ENCODE results near the gene SMARCA4. TPM values are rescaled to one million over a fixed set of nuclear protein-coding genes. Genes with fewer than 3 reads are reported as not detected.

SMARCA4 gene
- total RNA-seq, 1 donor = 36.0 TPM

- H3K4me3 ChIP-seq (ENCODE audit: low read length) = no peak overlapping the region
- no peaks in the 10 kb centered on the region for H3K4me1 ChIP-seq (ENCODE audit: insufficient read depth, low read length)
- H3K9me3 ChIP-seq (ENCODE audit: low read depth, low read length) = no peaks in the 10 kb centered on the region
- no peaks in the 10 kb centered on the region for H3K27me3 ChIP-seq (ENCODE audit: insufficient read depth, low read length)
Observed at GRCh38 chr19:11111117-11111770, 150.4 kb downstream of the SMARCA4 start.

- Histone ChIP-seq H3K9me3 (ENCODE audit: low read depth, low read length) (no peaks in the 10 kb centered on the region), H3K4me1 (ENCODE audit: insufficient read depth, low read length) (no peaks in the 10 kb centered on the region), H3K27me3 (ENCODE audit: insufficient read depth, low read length) (no peaks in the 10 kb centered on the region), H3K4me3 (ENCODE audit: low read length) (no peak overlapping the region)
Observed at GRCh38 chr19:11111771-11112144, 150.9 kb downstream of the SMARCA4 start.

Other genes starting within 250 kb of the SMARCA4 start
- 149 TPM for gene DNM2, start 243.0 kb upstream of the SMARCA4 start, total RNA-seq
- 11.4 TPM for gene TMED1, start 124.8 kb upstream of the SMARCA4 start, total RNA-seq
- 71.8 TPM for gene C19orf38, start 112.6 kb upstream of the SMARCA4 start, total RNA-seq
- gene CARM1, start 89.5 kb upstream of the SMARCA4 start, total RNA-seq = 9.0 TPM
- 11.9 TPM for gene YIPF2, start 32.4 kb upstream of the SMARCA4 start, total RNA-seq
- 29.3 TPM for gene TIMM29, start 32.2 kb upstream of the SMARCA4 start, total RNA-seq
- 58.1 TPM for gene LDLR, start 128.4 kb downstream of the SMARCA4 start, total RNA-seq
- 0.10 TPM for gene SPC24, start 194.8 kb downstream of the SMARCA4 start, total RNA-seq
- 1.4 TPM for gene KANK2, start 236.5 kb downstream of the SMARCA4 start, total RNA-seq